Thymus (tissue), 11 donors: ENCODE results near the gene CAP2. TPM values are rescaled to one million over a fixed set of nuclear protein-coding genes. Genes with fewer than 3 reads are reported as not detected.
"Not testable (repeated sequence)": the region's sequence is repeated elsewhere in the genome, so short reads cannot be mapped to it uniquely, and the experiment has no call there.

Experiments used
- DNase-seq, 9 donors: peaks; one replicate each; pipeline ENCODE4 v3.0.0-alpha.2; 2013; ENCODE audit warnings: low spot score in 9 of 9, low read depth in 6 of 9, missing footprints in 1 of 9
- H3K27ac ChIP-seq, 2 donors: one replicate each; pipeline ENCODE4 v1.5.1; 2013; ENCODE audit warnings: control low read depth in 1 of 2, low read depth in 1 of 2, low read length in 1 of 2, mild to moderate bottlenecking in 1 of 2, moderate library complexity in 1 of 2
- H3K27me3 ChIP-seq, 2 donors: one replicate each; pipeline ENCODE4 v1.5.1; 2013; ENCODE audit warnings: low read length in 1 of 2; ENCODE audit not compliant: control insufficient read depth in 2 of 2, insufficient read depth in 1 of 2
- H3K36me3 ChIP-seq, 2 donors: one replicate each; pipeline ENCODE4 v1.5.1; 2013; ENCODE audit warnings: low read length in 1 of 2, mild to moderate bottlenecking in 1 of 2, moderate library complexity in 1 of 2; ENCODE audit not compliant: control insufficient read depth in 2 of 2, insufficient read depth in 2 of 2
- H3K4me1 ChIP-seq, 2 donors: one replicate each; pipeline ENCODE4 v1.5.1; 2013; ENCODE audit warnings: low read length in 2 of 2; ENCODE audit not compliant: control insufficient read depth in 2 of 2, insufficient read depth in 2 of 2
- H3K4me3 ChIP-seq, 2 donors: one replicate each; pipeline ENCODE4 v1.5.1; 2013; ENCODE audit warnings: low read length in 2 of 2, control low read depth in 1 of 2, mild to moderate bottlenecking in 1 of 2
- H3K9me3 ChIP-seq, 2 donors: one replicate each; pipeline ENCODE4 v1.5.1; 2013; ENCODE audit warnings: low read length in 1 of 2, mild to moderate bottlenecking in 1 of 2; ENCODE audit not compliant: control insufficient read depth in 2 of 2, insufficient read depth in 1 of 2
- WGBS: extraction: QIAGEN DNeasy Blood & Tissue Kit; methylation state at CpG from one replicate; pipeline ENCODE4 v1.1.7; 2013; 5-methylcytosine and 5-hydroxymethylcytosine counted together
- polyA plus RNA-seq: library from polyadenylated mRNA; stranded (reverse); fragments of 200-250 nt; gene quantifications from one replicate; pipeline ENCODE4 v1.2.3, GENCODE V29; 2013
- total RNA-seq: library from RNA; stranded (reverse); fragments of 120-200 nt; gene quantifications from one replicate; pipeline ENCODE4 v1.2.4, GENCODE V29; 2013
- donor health status: healthy.

The CAP2 gene
- total and polyA plus RNA-seq, 2 donors, result 1.6 to 4.9 TPM

DNA sequence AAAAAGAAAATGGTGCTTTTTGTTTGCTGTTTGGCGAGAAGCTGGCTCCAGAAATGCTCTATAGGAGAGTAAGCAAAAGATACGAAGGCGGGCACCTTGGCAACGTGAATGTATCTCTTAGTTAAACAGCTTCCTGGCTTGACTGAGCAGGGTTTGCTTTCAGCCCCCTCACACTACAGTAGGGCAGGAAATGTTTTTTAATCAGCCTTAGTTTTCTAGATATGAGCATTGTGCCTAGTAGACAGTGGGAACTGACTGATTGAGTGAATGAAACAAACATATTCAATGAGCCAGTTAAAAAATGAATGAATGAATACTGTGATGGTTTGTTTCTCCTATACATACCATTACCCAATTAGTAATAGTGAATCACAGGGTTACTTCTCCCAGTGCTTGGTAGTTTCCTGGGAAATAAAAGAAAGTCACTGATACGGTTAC lies 19.9 kb downstream of the CAP2 start:
- Histone ChIP-seq H3K27ac (no peak overlapping the region), H3K4me1 (no peaks in the 10 kb centered on the region), H3K9me3 (peaks cover 0 to 11% of the 10 kb centered on the region in 2 donors), H3K4me3 (no peak overlapping the region), H3K36me3 (no peaks in the 10 kb centered on the region), H3K27me3 (no peaks in the 10 kb centered on the region)
- 91% methylated on average over 5 of the region's 5 CpGs for WGBS
- DNase-seq, result no peak

DNA sequence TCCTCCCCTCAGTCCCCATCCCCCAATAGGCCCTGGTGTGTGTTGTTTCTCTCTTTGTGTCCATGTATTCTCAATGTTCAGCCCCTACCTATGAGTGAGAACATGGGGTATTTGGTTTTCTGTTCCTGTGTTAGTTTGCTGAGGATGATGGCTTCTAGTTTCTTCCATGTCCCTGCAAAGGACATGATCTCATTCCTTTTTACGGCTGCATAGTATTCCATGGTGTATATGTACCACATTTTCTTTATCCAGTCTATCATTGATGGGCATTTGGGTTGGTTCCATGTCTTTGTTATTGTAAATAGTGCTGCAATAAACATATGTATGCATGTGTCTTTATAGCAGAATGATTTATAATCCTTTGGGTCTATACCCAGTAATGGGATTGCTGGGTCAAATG lies 21.0 kb downstream of the CAP2 start:
- not testable (repeated sequence) for H3K27me3 ChIP-seq, H3K27ac ChIP-seq, H3K36me3 ChIP-seq, DNase-seq, H3K4me3 ChIP-seq, H3K4me1 ChIP-seq
- WGBS, result 92% methylated on average over 1 of the region's 1 CpG
- H3K9me3 ChIP-seq, result peaks cover 0 to 11% of the 10 kb centered on the region in 2 donors

DNA sequence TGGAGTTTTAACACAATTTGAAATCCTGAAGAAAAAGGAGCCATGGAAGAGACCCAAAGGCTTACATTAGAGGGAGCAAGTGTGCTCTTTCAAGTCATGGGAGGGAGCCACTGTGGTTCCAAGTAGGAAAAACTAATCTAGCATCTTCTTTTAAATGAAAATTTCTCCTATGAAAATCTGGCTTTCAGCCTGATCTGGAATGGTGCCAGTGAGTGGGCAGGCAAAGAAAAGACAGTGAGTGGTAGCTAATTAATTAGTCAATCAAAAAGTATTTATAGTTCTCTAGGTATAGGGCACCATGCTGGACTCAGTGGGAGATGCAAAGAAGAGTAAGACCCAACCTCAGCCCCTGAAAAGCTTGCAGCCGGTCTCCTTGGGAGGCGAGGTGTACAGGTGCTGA lies 21.9 kb downstream of the CAP2 start:
- peaks cover 0 to 10% of the 10 kb centered on the region in 2 donors for H3K9me3 ChIP-seq
- no peak for DNase-seq
- no peak overlapping the region for H3K4me3 ChIP-seq
- H3K27me3 ChIP-seq, result no peaks in the 10 kb centered on the region
- H3K27ac ChIP-seq, result no peak overlapping the region
- no peaks in the 10 kb centered on the region for H3K36me3 ChIP-seq
- 99% methylated on average over 2 of the region's 2 CpGs for WGBS
- no peaks in the 10 kb centered on the region for H3K4me1 ChIP-seq

DNA sequence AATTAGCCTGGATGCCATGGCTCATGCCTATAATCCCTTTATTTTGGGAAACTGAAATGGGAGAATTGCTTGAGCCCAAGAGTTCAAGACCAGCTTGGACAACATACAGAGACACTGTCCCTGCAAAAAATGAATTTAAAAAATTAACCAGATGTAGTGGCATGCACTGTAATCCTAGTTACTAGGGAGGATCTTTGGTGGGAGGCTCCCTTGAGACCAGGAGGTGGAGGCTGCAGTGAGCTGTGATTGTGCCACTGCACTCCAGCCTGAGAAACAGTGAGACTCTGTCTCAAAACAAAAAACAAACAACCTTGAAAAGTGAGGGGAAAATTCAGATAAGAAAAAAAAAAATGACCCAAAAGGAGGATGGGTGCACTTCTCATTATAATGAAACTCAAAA lies 23.4 kb downstream of the CAP2 start:
- H3K4me3 ChIP-seq, result no peak overlapping the region
- H3K27me3 ChIP-seq, result no peaks in the 10 kb centered on the region
- peaks cover 0 to 3% of the 10 kb centered on the region in 2 donors for H3K9me3 ChIP-seq
- no peak overlapping the region for H3K27ac ChIP-seq
- no peaks in the 10 kb centered on the region for H3K36me3 ChIP-seq
- no peaks in the 10 kb centered on the region for H3K4me1 ChIP-seq
- no peak for DNase-seq

DNA sequence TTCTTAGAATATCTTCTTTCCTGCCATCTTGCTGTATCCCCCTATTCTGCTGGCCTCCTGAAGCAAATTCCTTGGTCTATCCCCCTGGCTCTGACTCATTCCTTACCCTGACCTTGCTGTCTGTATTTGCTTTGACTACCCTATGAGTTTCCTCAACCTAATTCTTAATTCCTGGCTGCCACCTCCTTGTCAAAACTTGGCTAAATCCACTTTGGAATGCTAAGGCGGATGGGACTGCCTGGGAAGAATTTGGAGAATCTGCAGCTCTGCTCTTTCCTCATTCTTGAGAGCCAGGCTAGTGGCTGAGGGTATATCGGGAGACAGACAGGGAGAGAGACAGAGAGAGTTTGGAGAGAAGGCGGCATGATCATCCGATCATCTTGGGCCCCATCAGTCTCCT lies 24.4 kb downstream of the CAP2 start:
- no peak for DNase-seq
- no peaks in the 10 kb centered on the region for H3K27me3 ChIP-seq

DNA sequence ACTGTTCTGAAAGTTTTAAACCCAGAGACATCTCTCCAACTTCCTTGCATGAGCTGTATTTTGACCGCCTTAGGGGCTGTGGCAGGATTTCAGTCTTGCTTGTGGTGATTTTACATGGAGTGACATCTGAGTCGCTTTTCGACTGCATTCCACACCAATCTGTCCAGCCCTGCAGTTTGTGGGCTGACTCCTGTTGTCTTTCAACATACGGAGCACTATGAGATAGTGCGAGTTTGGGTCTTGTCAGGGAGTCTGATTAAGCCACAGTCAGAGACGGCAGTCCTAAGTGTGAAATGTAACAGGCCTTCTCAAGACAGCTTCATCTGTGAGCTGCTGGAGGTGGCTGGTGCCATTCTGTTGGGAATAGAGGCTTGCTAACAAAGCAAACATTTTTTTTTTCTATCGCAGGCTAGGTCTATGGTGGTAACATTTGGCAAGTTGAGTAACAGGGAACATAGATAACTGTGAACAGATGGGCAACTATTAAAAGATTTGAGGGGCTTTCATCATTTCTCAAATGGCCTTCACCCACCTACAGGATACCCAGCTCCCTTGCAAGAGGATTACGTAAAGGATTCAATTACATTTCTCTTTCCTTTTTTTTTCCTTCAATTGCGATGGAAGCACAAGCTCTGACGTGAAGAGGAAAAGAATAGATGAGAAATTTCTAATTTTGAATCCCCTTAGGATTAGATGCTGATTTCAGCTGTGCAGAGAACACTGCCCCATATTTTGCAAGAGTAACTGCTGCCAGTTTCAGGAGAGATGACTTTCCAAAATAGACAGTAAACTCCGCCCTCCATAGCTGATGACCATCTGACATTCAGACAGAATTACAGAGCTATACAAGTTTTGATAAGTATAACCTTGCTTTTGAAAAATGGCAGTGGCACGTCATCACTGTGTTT lies 25.1 kb downstream of the CAP2 start:
- DNase-seq, result no peak
- Histone ChIP-seq H3K4me1 (no peaks in the 10 kb centered on the region), H3K27me3 (no peaks in the 10 kb centered on the region), H3K36me3 (no peaks in the 10 kb centered on the region), H3K27ac (no peak overlapping the region), H3K9me3 (no peaks in the 10 kb centered on the region), H3K4me3 (no peak overlapping the region)
- 90% methylated on average over 12 of the region's 12 CpGs for WGBS

More for the DNA sequence above, 24.4 kb downstream of the CAP2 start:
- Histone ChIP-seq H3K9me3 (no peaks in the 10 kb centered on the region), H3K27ac (no peak overlapping the region), H3K4me1 (no peaks in the 10 kb centered on the region), H3K36me3 (no peaks in the 10 kb centered on the region), H3K4me3 (no peak overlapping the region)
- 75% methylated on average over 4 of the region's 4 CpGs for WGBS

DNA sequence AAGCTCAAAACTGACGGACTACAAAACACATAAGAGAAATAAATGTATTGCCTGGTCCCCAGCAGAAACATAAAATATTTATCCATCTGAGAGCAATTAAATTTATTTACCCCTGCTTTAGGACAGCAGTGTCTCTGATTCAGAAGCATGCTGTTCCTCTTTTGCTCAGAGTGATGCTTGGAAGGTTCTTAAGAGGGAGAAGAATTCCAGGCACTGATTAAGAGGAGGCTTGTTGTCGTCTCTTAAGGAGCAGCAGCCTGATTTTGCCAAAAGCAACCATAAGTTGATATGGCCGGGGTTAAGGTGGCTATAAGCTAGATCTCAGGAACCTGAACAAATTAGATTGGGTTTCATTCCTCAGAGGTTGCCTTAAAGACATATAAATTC lies 25.8 kb downstream of the CAP2 start:
- H3K9me3 ChIP-seq, result no peaks in the 10 kb centered on the region
- 87% methylated on average over 3 of the region's 3 CpGs for WGBS
- no peak overlapping the region for H3K4me3 ChIP-seq
- H3K27ac ChIP-seq, result no peak overlapping the region
- H3K36me3 ChIP-seq, result no peaks in the 10 kb centered on the region
- no peaks in the 10 kb centered on the region for H3K27me3 ChIP-seq
- H3K4me1 ChIP-seq, result no peaks in the 10 kb centered on the region
- DNase-seq, result no peak

DNA sequence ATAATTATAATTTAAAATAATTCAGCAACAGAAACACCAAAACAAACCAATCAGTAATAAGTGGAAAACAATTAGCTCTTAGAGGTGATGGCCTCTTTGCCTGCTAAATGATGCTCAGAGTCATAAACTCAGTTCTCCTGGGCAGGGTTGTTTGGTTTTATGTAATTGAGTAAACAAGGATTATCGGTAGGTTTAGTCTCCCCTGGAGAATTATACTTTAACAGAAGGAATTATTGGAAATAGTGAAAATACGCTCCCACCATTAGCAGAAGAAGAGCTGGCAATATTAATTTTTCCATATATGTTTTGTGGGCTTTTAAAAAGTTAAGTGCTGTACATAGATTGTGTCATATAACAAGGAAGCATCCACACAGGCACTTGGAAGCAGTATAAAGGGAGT lies 27.0 kb downstream of the CAP2 start:
- Histone ChIP-seq H3K4me1 (no peaks in the 10 kb centered on the region), H3K27me3 (no peaks in the 10 kb centered on the region), H3K9me3 (no peaks in the 10 kb centered on the region), H3K36me3 (no peaks in the 10 kb centered on the region), H3K4me3 (no peak overlapping the region), H3K27ac (no peak overlapping the region)
- no peak for DNase-seq
- WGBS, result 94% methylated on average over 2 of the region's 2 CpGs

DNA sequence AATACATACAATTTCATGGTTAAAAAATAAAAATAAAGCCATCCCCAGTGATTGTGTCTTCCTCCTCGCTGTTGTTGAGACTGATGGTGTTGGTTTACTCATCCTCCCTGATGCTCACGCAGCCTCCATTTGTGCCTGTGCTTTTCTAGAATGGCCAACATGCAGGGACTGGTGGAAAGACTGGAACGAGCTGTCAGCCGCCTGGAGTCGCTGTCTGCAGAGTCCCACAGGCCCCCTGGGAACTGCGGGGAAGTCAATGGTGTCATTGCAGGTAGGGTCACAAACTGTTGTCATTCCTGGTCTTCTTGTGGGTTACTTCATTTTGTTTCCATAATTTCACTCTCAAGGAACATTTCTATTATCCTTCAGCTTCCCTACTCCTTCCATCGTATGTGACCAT lies 28.0 kb downstream of the CAP2 start:
- Histone ChIP-seq H3K4me3 (no peak overlapping the region), H3K4me1 (no peaks in the 10 kb centered on the region), H3K27ac (no peak overlapping the region), H3K9me3 (no peaks in the 10 kb centered on the region), H3K27me3 (no peaks in the 10 kb centered on the region), H3K36me3 (no peaks in the 10 kb centered on the region)
- 92% methylated on average over 7 of the region's 7 CpGs for WGBS
- DNase-seq, result no peak
